MCF 10A (cell line): Measurements from ENCODE around the gene IL17RD. TPM values are rescaled to one million over a fixed set of nuclear protein-coding genes. Genes with fewer than 3 reads are reported as not detected.

ENCODE experiments used
- BruUV-seq: library from RNA; stranded (reverse); fragments of 400-500 nt; replicated peaks from 2 replicates; lab custom pipeline; 2021; lab: Mats Ljungman, UMichigan
- CTCF ChIA-PET: fragments of 300-600 bp; sonication (Branson Sonifier 250); formaldehyde crosslinking; extraction: SDS; loops from one replicate; lab custom pipeline; 2021; ENCODE audit warnings: antibody characterized with exemption, inconsistent platforms; lab: Yijun Ruan, JAX
- POLR2A ChIA-PET: fragments of 300-600, 350-650 bp; sonication (Branson Sonifier 250); formaldehyde crosslinking; extraction: SDS; loops from one replicate; lab custom pipeline; 2020; ENCODE audit warnings: antibody characterized with exemption, inconsistent platforms; lab: Yijun Ruan, JAX
- DNase-seq: peaks from one replicate; pipeline ENCODE4 v3.0.0-alpha.2; 2018; ENCODE audit not compliant: unreplicated experiment
- H3K27ac Mint-ChIP-seq: one replicate; pipeline ENCODE4 v1.8.0; 2022; ENCODE audit warnings: mild to moderate bottlenecking, low read depth, mixed read lengths; ENCODE audit not compliant: unreplicated experiment
- H3K27me3 Mint-ChIP-seq: one replicate; pipeline ENCODE4 v1.8.0; 2022; ENCODE audit warnings: mixed read lengths; ENCODE audit not compliant: insufficient read depth, unreplicated experiment
- H3K36me3 Mint-ChIP-seq: one replicate; pipeline ENCODE4 v1.8.0; 2022; ENCODE audit warnings: mild to moderate bottlenecking, moderate library complexity, mixed read lengths; ENCODE audit not compliant: insufficient read depth, unreplicated experiment
- H3K4me1 Mint-ChIP-seq: one replicate; pipeline ENCODE4 v1.8.0; 2022; ENCODE audit warnings: mixed read lengths; ENCODE audit not compliant: insufficient read depth, unreplicated experiment
- H3K4me3 Mint-ChIP-seq: one replicate; pipeline ENCODE4 v1.8.0; 2022; ENCODE audit warnings: mild to moderate bottlenecking, moderate library complexity, mixed read lengths; ENCODE audit not compliant: unreplicated experiment
- H3K9me3 Mint-ChIP-seq: one replicate; pipeline ENCODE4 v1.8.0; 2022; ENCODE audit warnings: mixed read lengths; ENCODE audit not compliant: unreplicated experiment
- CTCF ChIP-seq: fragments of 200-600 bp; IDR thresholded peaks from one replicate; pipeline ENCODE4 v1.8.0; 2022; ENCODE audit warnings: antibody characterized with exemption, mild to moderate bottlenecking; ENCODE audit not compliant: unreplicated experiment
- intact Hi-C: fragments of 100-400 bp; cut with micrococcal nuclease; formaldehyde crosslinking; loops from 2 replicates; pipeline ENCODE4 v1.14.1; 2022
- total RNA-seq: library from RNA; stranded (reverse); gene quantifications from 2 replicates; pipeline ENCODE4 v1.2.3, GENCODE V29; 2022

The IL17RD gene
- total RNA-seq, 1 experiment from 2014 or later: 1.2 TPM

- BruUV-seq: no TSS peak
- intact Hi-C loops: no loop called here
- Mint-ChIP-seq H3K4me3 (no peak overlapping the region), H3K4me1 (peaks cover 39% of the 10 kb centered on the region), H3K9me3 (no peaks in the 10 kb centered on the region), H3K27ac (no peak overlapping the region), H3K27me3 (no peaks in the 10 kb centered on the region), H3K36me3 (peaks cover 6% of the 10 kb centered on the region)
- ChIA-PET POLR2A (interaction anchor here (0.7 kb wide), 1 partner anchor 65 kb away, joined by 3 read pairs; no protein-coding TSS in a partner anchor), CTCF (no interaction called here)
- DNase-seq: no peak
- TF ChIP-seq CTCF: no peak
These were observed 101.2 kb downstream of the IL17RD start for GRCh38 chr3:57064001-57064400.

DNA sequence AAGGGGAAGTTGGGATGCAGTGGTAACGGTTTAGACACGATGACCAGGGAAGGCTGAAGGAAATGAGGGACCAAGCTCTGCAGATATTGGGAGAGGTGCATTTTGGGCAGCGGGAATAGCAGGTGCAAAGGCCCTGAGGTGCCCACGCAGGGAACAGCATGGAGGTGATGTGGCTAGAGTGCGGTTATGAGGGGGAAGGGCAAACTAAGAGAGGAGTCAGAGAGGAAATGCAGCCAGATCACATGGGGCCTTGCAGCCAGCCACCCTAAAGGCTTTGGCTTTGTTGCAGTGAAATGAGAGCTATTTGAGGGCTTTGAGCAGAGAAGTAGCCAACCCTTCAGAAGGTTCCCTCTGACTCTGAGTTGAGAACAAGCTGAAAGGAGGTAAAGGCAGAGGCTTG, 102.1 kb downstream of the IL17RD start:
- Mint-ChIP-seq H3K4me1 (peaks cover 31% of the 10 kb centered on the region), H3K4me3 (no peak overlapping the region), H3K27me3 (no peaks in the 10 kb centered on the region), H3K27ac (no peak overlapping the region), H3K9me3 (no peaks in the 10 kb centered on the region), H3K36me3 (peaks cover under 1% of the 10 kb centered on the region)
- intact Hi-C loops: no loop called here
- BruUV-seq: no TSS peak
- ChIA-PET POLR2A (interaction anchor here (0.9 to 1.4 kb wide), 4 partner anchors 45 to 68 kb away, joined by 3 read pairs; no protein-coding TSS in a partner anchor), CTCF (interaction anchor here (0.5 to 2.7 kb wide), 3 partner anchors 55 to 446 kb away, joined by 3 to 10 read pairs (median 3); no protein-coding TSS in a partner anchor)
- no peak for TF ChIP-seq CTCF
- DNase-seq: no peak

DNA sequence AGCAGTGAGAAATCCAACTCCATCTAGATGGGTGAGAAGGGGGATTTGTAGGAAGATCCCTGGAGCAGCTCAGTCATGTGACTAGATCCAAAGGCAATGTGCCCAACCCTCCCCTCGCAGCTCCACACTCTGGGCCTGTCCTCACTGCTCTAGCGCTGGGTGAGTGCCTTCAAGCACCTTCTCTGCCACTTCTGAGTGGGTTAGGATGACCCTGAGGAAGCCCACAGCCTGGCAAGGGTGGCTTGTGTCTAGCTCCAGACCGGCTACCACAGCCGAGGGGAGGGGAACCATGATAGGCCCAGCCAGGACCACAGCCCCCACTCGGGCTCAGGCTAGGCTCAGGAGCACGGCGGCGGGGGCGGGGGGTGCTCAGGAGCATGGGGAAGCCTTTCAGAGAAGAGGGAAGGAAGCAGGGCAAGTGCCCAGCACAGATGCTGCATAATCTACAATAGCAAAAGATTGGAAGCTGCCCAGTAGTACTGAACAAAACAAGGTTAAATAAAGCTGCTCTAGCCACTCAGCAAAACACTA, 103.0 kb downstream of the IL17RD start:
- H3K9me3 Mint-ChIP-seq: no peaks in the 10 kb centered on the region
- ChIA-PET CTCF (interaction anchor here (0.6 to 2.7 kb wide), 4 partner anchors 41 to 66 kb away, joined by 3 to 10 read pairs (median 3); no protein-coding TSS in a partner anchor), POLR2A (interaction anchor here (1.0 to 1.4 kb wide), 3 partner anchors 45 to 57 kb away, joined by 3 read pairs; no protein-coding TSS in a partner anchor)
- H3K27ac Mint-ChIP-seq: no peak overlapping the region
- peaks cover 30% of the 10 kb centered on the region for H3K4me1 Mint-ChIP-seq
- no peak for DNase-seq
- no peak overlapping the region for H3K4me3 Mint-ChIP-seq
- no peaks in the 10 kb centered on the region for H3K36me3 Mint-ChIP-seq
- TF ChIP-seq CTCF: no peak
- H3K27me3 Mint-ChIP-seq: no peaks in the 10 kb centered on the region
- no TSS peak for BruUV-seq
- intact Hi-C loops: no loop called here

DNA sequence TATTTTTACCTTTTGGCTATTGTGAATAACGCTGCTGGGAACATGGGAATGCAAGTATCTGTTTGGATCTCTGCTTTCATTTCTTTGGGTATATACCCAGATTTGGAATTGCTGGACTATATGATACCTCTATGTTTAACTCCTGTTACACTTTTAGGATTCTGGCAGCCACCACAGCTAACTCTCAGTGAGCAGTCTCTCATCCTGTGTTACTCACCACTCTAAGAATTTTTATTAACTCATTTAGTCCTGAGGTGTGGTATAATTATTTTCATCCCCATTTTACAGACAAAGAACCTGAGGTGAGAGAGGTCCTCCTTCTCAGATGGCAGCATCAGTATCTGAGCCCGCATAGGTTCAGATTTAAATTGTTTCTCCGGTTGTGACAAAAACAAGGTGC, 103.6 kb downstream of the IL17RD start:
- intact Hi-C loops: loop anchor here (2.0 kb wide), 1 partner anchor 55 kb away; no protein-coding TSS in a partner anchor
- CTCF ChIA-PET: interaction anchor here (0.6 to 2.7 kb wide), 4 partner anchors 41 to 66 kb away, joined by 3 to 10 read pairs (median 3); no protein-coding TSS in a partner anchor
- no peak overlapping the region for H3K27ac Mint-ChIP-seq

More for the DNA sequence above, 103.6 kb downstream of the IL17RD start:
- POLR2A ChIA-PET: interaction anchor here (1.4 kb wide), 2 partner anchors 44 to 56 kb away, joined by 3 read pairs; no protein-coding TSS in a partner anchor
- Mint-ChIP-seq H3K4me1 (peaks cover 30% of the 10 kb centered on the region), H3K9me3 (no peaks in the 10 kb centered on the region), H3K27me3 (no peaks in the 10 kb centered on the region), H3K4me3 (no peak overlapping the region), H3K36me3 (no peaks in the 10 kb centered on the region)
- BruUV-seq: no TSS peak
- no peak for TF ChIP-seq CTCF
- no peak for DNase-seq
